HG03432 (cell line): ENCODE results near the gene GALNT11.
"Not testable (repeated sequence)": the region's sequence is repeated elsewhere in the genome, so short reads cannot be mapped to it uniquely, and the experiment has no call there.

Experiments used
- ATAC-seq: cut with Tn5 transposase; IDR thresholded peaks from one replicate; pipeline ENCODE4 v1.9.1; 2021; ENCODE audit warnings: mild to moderate bottlenecking, moderate library complexity; ENCODE audit not compliant: unreplicated experiment

The GALNT11 gene

GRCh38 chr7:152027491-152028365 lies 2.3 kb downstream of the GALNT11 start:
- ATAC-seq, result not testable (repeated sequence)

DNA sequence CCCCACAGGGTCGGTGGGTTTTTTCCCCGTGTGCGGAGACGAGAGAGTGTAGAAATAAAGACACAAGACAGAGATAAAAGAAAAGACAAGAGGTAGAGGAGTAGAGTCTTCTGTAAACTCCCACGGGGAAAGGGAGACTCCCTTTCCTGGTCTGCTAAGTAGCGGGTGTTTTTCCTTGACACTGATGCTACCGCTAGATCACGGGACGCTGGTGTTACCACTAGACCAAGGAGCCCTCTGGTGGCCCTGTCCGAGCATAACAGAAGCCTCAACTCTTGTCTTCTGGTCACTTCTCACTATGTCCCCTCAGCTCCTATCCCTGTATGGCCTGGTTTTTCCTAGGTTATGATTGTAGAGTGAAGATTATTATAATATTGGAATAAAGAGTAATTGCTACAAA lies 4.6 kb downstream of the GALNT11 start:
- ATAC-seq, result not testable (repeated sequence)

- ATAC-seq, result not testable (repeated sequence)
These were observed 5.2 kb downstream of the GALNT11 start for GRCh38 chr7:152030639-152031038.

GRCh38 chr7:152035817-152036216 lies 10.3 kb downstream of the GALNT11 start:
- no peak for ATAC-seq

DNA sequence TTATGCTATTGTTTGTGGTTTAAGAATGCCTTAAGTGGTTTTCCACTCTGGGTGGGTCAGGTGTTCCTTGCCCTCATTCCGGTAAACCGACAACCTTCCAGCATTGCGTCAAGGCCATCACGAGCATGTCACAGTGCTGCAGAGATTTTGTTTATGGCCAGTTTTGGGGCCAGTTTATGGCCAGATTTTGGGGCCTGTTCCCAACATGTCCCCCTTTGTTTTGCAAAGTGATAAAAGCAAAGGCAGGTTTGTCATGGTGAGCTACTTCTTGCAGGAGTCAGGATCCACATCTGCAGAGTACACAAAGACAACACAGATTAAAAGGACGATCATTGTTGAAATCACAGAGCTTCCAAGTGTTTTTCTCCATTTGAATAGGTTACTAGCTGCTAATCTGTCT lies 12.9 kb downstream of the GALNT11 start:
- not testable (repeated sequence) for ATAC-seq

DNA sequence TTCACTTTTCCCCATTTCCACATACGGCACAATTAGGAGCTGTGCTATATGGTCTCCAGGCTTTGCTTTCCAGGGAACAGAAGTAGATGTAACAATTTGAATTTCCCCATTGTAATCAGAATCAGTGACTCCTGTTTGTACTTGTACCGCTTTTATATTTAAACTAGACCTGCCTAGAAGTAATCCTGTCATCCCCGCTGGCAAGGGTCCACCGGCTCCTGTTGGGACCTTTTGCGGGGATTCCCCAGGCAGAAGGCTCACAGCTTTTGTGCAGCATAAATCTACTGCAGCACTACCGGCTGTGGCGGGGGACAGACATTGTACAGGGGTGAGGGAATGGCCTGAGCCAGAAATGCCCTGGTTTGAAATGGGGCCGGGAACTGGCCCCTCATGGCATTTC lies 17.6 kb downstream of the GALNT11 start:
- ATAC-seq, result not testable (repeated sequence)

GRCh38 chr7:152044909-152045308 lies 19.4 kb downstream of the GALNT11 start:
- ATAC-seq, result not testable (repeated sequence)

DNA sequence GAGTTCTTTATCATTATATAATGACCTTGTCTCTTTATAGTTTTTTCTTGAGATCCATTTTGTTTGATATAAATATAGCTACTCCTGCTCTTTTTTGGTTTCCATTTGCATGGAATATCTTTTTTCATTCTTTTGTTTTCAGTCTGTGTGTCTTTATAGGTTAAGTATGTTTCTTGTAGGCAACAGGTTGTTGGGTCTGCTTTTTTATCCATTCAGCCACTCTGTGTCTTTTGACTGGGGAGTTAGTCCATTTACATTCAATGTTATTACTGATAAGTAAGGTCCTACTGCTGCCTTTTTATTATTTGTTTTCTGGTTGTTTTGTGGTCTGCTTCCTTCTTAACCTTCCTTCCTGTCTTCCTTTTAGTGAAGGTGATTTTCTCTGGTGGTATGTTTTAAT lies 21.1 kb downstream of the GALNT11 start:
- ATAC-seq, result no peak

GRCh38 chr7:152048051-152048450 lies 22.6 kb downstream of the GALNT11 start:
- ATAC-seq, result no peak

GRCh38 chr7:152050547-152050971 lies 25.1 kb downstream of the GALNT11 start:
- no peak for ATAC-seq

- ATAC-seq, result no peak
These were observed 26.5 kb downstream of the GALNT11 start for GRCh38 chr7:152051968-152052367.

GRCh38 chr7:152052771-152053170 lies 27.3 kb downstream of the GALNT11 start:
- ATAC-seq, result no peak

DNA sequence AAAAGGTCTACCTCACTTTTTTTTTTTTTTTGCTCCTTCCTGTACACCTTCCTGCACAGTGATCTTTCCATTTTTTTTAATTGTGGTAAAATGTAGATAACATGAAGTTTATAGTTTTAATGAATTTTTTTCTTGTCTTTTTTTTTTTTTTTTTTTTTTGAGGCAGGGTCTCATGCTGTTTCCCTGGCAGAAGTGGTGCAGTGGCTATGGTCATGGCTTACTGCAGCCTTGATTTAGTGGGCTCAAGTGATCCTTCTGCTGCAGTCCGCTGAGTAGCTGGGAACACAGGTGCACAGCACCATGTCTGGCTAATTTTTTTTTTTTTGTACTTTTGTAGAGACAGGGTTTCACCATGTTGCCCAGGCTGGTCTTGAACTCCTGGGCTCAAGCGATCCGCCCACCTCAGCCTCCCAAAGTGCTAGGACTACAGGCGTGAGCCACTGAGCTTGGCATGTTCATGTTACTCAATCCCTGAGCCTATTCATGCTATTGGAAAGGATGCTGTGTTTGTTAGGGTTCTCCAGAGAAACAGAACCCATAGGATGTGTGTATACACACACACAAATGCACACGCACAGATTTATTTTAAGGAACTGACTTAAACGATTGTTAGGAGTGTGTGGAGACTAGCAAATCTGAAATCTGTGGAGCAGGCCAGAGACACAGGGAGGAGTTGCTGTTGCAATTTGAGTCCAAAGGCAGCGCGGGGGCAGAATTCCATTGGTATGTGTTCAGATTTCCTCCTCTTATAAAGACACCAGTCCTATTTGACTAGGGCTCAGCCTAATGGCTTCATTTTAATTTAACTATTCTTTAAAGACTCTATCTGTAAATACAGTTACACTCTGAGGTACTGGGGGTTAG lies 29.1 kb downstream of the GALNT11 start:
- no peak for ATAC-seq

DNA sequence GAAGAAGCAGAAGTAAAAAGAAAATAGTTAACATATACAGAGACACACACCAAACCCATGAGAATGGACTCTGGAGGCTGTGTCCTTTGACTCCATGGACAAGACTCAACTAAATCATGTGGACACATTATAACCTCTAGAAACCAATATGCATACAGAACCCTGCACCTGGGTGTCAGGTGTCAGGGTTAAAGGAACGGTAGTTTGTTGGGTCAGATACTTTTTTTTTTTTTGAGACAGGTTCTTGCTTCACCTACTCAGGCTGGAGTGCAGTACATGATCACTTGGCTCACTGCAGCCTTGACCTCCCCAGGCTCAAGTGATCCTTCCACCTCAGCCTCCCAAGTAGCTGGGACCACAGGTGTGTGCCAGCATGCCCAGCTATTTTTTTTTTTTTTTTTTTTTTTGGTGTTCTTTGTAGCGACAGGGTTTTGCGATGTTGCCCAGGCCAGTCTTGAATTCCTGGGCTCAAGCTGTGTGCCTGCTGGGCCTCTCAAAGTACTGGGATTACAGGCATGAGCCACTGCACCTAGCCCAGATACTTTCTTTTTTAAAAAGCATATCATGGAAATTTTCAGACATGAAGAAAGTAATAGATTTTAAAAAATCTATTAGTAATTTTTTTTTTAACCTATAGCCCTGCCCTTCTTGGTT lies 31.3 kb downstream of the GALNT11 start:
- ATAC-seq, result no peak

GRCh38 chr7:152059311-152059710 lies 33.8 kb downstream of the GALNT11 start:
- no peak for ATAC-seq

DNA sequence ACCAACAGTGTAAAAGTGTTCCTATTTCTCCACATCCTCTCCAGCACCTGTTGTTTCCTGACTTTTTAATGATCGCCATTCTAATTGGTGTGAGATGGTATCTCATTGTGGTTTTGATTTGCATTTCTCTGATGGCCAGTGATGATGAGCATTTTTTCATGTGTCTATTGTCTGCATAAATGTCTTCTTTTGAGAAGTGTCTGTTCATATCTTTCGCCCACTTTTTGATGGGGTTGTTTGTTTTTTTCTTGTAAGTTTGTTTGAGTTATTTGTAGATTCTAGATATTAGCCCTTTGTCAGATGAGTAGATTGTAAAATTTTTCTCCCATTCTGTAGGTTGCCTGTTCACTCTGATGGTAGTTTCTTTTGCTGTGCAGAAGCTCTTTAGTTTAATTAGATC lies 35.6 kb downstream of the GALNT11 start:
- ATAC-seq, result not testable (repeated sequence)

DNA sequence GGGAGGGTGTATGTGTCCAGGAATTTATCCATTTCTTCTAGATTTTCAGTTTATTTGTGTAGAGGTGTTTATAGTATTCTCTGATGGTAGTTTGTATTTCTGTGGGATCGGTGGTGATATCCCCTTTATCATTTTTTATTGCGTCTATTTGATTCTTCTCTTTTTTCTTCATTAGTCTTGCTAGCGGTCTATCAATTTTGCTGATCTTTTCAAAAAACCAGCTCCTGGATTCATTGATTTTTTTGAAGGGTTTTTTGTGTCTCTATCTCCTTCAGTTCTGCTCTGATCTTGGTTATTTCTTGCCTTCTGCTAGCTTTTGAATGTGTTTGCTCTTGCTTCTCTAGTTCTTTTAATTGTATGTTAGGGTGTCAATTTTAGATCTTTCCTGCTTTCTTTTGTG lies 37.7 kb downstream of the GALNT11 start:
- not testable (repeated sequence) for ATAC-seq

DNA sequence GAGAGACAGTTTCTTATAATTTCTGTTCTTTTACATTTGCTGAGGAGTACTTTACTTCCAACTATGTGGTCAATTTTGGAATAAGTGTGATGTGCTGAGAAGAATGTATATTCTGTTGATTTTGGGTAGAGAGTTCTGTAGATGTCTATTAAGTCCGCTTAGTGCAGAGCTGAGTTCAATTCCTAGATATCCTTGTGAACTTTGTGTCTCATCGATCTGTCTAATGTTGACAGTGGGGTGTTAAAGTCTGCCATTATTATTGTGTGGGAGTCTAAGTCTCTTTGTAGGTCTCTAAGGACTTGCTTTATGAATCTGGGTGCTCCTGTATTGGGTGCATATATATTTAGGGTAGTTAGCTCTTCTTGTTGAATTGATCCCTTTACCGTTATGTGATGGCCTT lies 38.3 kb downstream of the GALNT11 start:
- ATAC-seq, result not testable (repeated sequence)

DNA sequence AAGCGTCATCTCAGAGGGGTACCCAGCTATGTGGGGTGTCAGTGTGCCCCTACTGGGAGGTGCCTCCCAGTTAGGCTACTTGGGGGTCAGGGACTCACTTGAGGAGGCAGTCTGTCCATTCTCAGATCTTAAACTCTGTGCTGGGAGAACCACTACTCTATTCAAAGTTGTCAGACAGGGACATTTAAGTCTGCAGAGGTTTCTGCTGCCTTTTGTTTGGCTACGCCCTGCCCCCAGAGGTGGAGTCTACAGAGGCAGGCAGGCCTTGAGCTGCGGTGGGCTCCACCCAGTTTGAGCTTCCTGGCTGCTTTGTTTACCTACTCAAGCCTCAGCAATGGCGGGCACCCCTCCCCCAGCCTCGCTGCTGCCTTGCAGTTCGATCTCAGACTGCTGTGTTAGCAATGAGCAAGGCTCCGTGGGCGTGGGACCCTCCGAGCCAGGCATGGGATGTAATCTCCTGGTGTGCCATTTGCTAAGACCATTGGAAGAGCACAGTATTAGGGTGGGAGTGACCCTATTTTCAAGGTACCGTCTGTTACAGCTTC lies 40.4 kb downstream of the GALNT11 start:
- not testable (repeated sequence) for ATAC-seq

- ATAC-seq, result no peak
These were observed 46.9 kb downstream of the GALNT11 start for GRCh38 chr7:152072421-152072820.

- ATAC-seq, result no peak
These were observed 47.9 kb downstream of the GALNT11 start for GRCh38 chr7:152073352-152073751.
